Stimulated activated naive CD8-positive, alpha-beta T cell treated with anti-CD3 and anti-CD28 coated beads, Interleukin-15, Interleukin-2, amounts not matched to agents 100 U/mL and 50 U/mL, for 24 hours (primary cell): Measurements from ENCODE around the gene CHCT1.
"Not testable (repeated sequence)": the region's sequence is repeated elsewhere in the genome, so short reads cannot be mapped to it uniquely, and the experiment has no call there.

Experiments
- ATAC-seq: fragments of 150-1000 bp; cut with Tn5 transposase; one replicate; pipeline ENCODE4 v1.10.0; 2021
- DNase-seq: peaks from one replicate; pipeline ENCODE4 v3.0.0; 2021

The CHCT1 gene

DNA sequence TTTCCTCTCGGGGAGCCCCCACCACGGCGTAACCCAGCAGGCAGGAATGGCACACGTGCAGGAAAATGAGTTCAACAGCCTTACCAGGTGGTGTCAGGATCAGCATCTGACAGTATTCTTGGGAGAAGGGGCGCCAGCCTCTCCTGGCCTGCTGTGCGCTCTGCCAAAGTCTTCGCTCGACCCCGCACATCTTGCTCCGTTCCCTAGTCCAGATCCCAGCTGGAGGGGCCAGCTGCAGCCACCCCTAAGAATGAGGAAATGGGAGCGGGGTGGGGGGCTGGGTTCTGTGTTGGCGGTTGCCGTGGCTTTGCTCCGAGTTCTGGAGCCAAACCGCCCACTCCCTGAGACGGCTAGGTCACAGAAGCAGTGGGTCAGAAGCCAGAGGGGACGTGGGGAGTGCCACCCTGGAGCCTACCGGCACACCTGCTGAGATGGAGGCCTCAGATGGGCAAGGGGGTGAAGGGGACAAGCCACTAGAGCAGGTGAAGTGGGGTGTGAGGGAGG, at the start of gene CHCT1:
TSS of gene CHCT1 (plus strand) at position 328 of the 504 bp plus-strand sequence. CDS start at position 432, 104 bp downstream.
- ATAC-seq = no peak
- DNase-seq = no peak

DNA sequence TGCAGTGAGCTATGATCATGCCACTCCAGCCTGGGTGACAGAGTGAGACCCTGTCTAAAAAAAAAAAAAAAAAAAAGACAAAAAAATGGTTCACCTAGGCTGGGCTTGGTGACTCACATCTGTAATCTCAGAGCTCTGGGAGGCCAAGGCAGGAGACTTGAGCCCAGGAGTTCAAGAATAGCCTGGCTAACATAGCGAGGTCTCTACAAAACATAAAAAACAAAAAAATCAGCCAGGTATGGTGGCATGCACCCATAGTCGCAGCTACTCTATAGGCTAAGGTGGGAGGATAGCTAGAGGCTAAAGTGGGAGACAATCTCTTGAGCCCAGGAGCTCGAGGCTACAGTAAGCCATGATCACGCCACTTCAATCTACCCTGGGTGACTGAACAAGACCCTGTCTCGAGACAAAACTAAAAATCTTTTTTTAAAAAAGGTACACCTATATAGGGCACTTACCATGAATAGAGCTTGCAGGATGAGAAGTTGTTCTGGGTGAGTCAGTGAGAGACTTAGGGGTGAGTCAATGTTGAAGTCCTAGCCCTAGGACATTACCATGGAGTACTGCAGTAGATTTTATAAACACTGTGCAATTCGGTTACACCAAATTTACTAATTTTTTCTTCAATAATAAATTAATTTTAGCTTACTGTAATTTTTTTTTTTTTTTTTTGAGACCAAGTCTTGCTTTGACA, 49.4 kb upstream of the CHCT1 start:
- peak; percentile 69 for ATAC-seq
- DNase-seq = no peak

DNA sequence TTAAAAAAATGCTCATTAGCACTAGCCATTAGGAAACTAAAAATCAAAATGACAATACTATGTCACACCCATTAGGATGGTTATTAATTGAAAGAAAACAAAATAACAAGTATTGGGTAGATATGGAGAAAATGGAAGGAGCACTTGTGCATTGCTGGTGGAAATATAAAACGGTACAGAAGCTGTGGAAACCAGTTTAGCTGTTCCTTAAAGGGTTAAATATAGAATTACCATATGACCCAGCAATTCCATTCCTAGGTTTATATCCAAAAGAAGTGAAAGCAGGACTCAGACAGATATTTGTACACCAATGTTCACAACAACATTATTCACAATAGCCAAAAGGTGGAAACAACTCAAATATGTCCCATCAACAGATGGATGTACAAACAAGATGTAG, 44.1 kb upstream of the CHCT1 start:
- ATAC-seq, DNase-seq: not testable (repeated sequence)

GRCh38 chr17:60379461-60379860, 42.8 kb upstream of the CHCT1 start:
- not testable (repeated sequence) for ATAC-seq, DNase-seq

- DNase-seq (no peak), ATAC-seq (no peak)
These were observed 40.3 kb upstream of the CHCT1 start for GRCh38 chr17:60381958-60382357.

- ATAC-seq (no peak), DNase-seq (no peak)
These were observed 38.9 kb upstream of the CHCT1 start for GRCh38 chr17:60383379-60383778.

DNA sequence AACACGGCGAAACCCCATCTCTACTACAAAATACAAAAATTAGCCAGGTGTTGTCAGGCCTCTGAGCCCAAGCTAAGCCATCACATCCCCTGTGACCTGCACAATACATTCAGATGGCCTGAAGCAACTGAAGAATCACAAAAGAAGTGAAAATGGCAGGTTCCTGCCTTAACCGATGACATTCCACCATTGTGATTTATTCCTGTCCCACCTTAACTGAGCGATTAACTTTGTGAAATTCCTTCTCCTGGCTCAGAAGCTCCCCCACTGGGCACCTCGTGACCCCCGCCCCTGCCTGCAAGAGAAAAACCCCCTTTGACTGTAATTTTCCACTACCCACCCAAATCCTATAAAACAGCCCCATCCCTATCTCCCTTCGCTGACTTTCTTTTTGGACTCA, 37.4 kb upstream of the CHCT1 start:
- DNase-seq, ATAC-seq: not testable (repeated sequence)

- no peak for DNase-seq
- no peak for ATAC-seq
These were observed 35.9 kb upstream of the CHCT1 start for GRCh38 chr17:60386147-60387058.

DNA sequence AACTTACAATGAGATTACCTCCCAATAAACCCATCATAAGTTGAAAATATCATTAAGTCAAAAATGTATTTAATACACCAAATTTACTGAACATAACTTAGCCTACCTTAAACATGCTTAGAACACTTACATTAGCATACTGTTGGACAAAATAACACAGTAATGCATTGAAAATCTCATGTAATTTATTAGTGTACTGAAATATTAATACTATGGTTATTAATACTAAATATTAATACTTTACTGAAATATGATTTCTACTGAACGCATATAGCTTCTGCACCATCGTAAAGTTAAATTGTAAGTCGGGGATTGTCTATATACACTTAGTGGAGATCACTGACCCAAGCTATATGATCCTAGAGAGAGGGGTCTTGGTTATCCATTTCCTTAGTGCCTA, 34.6 kb upstream of the CHCT1 start:
- ATAC-seq (no peak), DNase-seq (no peak)

GRCh38 chr17:60388742-60389141, 33.5 kb upstream of the CHCT1 start:
- no peak for DNase-seq
- ATAC-seq = no peak

- DNase-seq (no peak), ATAC-seq (no peak)
These were observed 32.1 kb upstream of the CHCT1 start for GRCh38 chr17:60390186-60390585.

- DNase-seq (peak; percentile 32), ATAC-seq (no peak)
These were observed 31.3 kb upstream of the CHCT1 start for GRCh38 chr17:60390925-60391470.

DNA sequence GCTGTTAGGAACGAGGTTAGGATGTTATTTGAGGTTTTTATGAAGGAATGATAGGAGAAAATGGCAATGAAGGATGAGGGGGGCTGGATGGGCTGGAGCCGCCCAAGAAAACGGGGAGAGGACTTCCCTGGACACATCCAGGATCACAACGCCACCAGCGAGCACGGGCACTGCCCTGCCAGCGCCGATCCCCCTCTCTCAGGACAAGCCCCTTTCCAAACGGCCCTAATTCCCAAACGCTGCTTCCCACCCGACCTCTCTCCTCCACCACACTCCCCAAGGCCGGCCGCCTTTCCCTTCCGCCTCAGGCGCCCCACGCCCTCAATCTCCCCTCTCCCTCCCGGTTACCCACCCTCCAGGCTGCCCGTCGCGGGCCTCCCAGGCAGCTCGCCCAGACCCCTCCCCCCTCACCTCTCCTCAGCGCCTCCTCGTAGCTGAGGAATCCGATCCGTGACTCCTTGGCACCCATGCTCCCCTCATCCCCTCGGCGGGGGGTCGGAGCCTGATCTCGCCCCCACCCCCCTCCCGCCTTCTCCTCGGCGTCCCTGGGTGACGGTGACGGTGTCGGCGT, 30.7 kb upstream of the CHCT1 start:
- ATAC-seq = peak; percentile 48
- no peak for DNase-seq

- peak; percentile 99 for DNase-seq
These were observed 30.0 kb upstream of the CHCT1 start, which contains the start of gene USP32 for GRCh38 chr17:60392042-60392844. USP32 (minus strand) TSS chr17:60392133; CDS start chr17:60391939, 194 bp downstream.

GRCh38 chr17:60392845-60393702, 29.2 kb upstream of the CHCT1 start:
- DNase-seq (peak; percentile 49), ATAC-seq (no peak)

More at GRCh38 chr17:60392042-60392844, 30.0 kb upstream of the CHCT1 start, which contains the start of gene USP32:
- peak; percentile 93 for ATAC-seq

DNA sequence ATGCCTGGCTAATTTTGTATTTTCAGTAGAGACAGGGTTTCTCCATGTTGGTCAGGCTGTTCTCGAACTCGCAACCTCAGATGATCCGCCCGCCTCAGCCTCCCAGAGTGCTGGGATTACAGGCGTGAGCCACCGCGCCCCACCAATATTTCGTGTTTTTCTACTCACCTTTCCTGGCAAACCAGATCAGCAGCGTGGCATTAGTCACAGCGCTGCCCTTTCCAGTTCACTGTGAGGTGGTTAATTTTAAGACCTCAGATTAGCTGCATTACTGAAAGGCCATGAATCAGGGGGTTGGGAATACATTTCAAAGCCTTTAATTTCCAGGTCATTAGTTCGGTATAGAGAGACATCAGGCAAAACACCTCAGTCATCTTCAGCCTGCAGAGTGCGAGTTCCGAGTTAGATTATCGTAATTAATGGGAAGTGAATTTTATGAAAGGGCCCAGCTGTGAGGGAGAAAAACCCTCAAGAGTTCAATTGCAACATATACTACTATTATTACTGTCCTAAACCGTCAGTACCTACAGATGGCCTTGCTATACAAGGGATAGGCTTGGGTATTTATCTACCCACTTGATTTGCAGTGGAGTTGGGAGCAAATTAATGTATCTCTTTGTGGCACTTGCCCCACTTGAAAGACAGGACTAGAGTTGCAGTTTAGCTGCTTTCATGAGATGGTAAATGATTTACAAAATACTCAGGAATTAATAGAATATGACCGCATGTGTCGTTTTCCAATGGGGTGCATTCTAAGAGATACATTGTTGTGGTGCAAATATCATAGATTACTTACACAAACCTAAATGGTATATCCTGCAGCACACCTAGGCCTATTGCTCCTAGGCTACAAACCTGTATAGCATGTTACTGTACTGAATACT, 28.2 kb upstream of the CHCT1 start:
- DNase-seq (peak; percentile 25), ATAC-seq (no peak)

DNA sequence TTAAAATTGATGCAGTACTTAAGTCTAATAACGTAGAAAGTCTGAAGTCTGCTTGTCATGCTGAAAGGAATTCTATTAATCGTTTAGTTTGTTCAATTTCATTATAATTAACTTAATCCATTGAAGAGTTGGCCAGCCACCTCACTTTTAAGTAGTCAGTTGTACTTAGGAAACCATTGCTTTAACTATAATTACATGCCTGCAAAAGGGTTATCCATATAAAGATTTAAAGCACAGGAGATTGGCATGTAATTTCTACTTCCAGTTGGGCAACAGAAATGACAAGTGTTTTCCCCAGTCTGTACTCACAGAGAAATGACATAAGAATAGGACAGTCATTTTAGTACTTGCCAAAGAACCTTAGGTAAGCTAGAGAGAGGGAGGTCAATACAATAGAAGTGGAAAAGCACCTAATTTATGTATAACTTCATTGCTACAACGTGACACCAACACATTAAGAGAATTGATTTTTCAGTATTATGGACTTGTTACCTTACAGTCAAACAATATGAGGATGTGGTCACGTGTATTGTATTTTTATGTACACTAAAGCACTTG, 26.7 kb upstream of the CHCT1 start:
- ATAC-seq = no peak

GRCh38 chr17:60396412-60396811, 25.9 kb upstream of the CHCT1 start:
- DNase-seq (no peak), ATAC-seq (no peak)

More for the DNA sequence above, 26.7 kb upstream of the CHCT1 start:
- DNase-seq = no peak
